ENCODE results near the gene AADACL3. TPM values are rescaled to one million over a fixed set of nuclear protein-coding genes. Genes with fewer than 3 reads are reported as not detected.

The AADACL3 gene
- total and polyA plus RNA-seq, 2 of the 13 experiments (the other 11 are each of a cell fraction or from before 2014, with no cell fraction given), result not detected

DNA sequence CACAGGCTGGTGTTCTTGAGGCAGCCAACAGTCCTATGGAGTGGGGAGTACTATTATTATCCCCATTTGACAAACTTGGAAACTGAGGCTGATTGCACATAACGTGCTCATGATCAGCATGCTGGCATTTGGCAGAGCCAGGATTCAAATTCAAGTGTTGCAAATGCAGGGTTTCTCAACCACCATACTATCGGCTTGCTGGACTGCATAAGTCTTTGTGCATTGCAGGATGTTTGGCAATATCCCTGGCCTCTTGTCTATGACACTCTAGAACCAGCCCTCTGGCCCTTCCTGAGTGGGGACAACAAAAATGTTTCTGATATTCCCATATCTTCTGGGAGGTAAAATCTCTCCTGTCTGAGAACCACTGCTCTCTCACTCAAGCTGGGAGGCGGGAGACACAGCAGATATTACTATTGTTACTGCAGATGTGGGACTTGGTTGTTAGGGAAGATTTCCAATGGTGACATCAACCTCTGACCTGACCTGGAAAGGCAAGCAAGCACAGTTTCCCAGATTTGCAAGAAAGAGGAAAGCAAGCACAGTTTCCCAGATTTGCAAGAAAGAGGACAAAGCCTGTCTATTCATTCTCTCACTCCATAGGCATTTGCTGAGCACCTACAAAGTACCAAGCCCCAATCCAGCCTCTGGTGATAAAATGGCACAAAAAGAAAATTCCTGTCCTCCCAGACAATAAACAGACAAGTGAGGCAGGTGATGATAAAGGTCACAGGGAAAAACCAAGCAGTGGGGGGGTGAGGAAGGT lies 1.0 kb upstream of the AADACL3 start:
- no peak overlapping the region for H3K4me3 ChIP-seq (replicated peaks in 1 of 3; ENCODE audit: insufficient read depth in 1 of 3, low read depth in 2 of 3, low read length in 3 of 3)
- no peaks in the 10 kb centered on the region for H3K36me3 ChIP-seq (replicated peaks in 1 of 2; ENCODE audit: control insufficient read depth in 1 of 2, insufficient read depth in 2 of 2, low read length in 2 of 2)
- H3K79me2 ChIP-seq (ENCODE audit: insufficient read depth, low read length), result no peaks in the 10 kb centered on the region
- intact Hi-C loops (cut with micrococcal nuclease; ENCODE audit: unreplicated experiment), result no loop called here
- ChIA-PET POLR2A (no interaction called here), CTCF (ENCODE audit: low intra/inter-chr PET ratio, low total read pairs) (no interaction called here)
- no peak overlapping the region for H3K9ac ChIP-seq (ENCODE audit: insufficient read depth, low read depth, low read length)
- H3K27ac ChIP-seq (ENCODE audit: extremely low read length, insufficient read depth, low read length), result no peak overlapping the region
- FAIRE-seq, result no peak
- ATAC-seq, result no peak
- 0% methylated on average over 2 of the region's 3 CpGs for WGBS (ENCODE audit: low lambda C conversion rate)
- TF ChIP-seq, protein P1, sequence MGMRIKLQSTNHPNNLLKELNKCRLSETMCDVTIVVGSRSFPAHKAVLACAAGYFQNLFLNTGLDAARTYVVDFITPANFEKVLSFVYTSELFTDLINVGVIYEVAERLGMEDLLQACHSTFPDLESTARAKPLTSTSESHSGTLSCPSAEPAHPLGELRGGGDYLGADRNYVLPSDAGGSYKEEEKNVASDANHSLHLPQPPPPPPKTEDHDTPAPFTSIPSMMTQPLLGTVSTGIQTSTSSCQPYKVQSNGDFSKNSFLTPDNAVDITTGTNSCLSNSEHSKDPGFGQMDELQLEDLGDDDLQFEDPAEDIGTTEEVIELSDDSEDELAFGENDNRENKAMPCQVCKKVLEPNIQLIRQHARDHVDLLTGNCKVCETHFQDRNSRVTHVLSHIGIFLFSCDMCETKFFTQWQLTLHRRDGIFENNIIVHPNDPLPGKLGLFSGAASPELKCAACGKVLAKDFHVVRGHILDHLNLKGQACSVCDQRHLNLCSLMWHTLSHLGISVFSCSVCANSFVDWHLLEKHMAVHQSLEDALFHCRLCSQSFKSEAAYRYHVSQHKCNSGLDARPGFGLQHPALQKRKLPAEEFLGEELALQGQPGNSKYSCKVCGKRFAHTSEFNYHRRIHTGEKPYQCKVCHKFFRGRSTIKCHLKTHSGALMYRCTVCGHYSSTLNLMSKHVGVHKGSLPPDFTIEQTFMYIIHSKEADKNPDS (CRISPR knock-in tag; IDR thresholded peaks at IDR 0.05), result no peak
- TF ChIP-seq BRD4 (CRISPR knock-in tag; IDR thresholded peaks at IDR 0.05), result no peak
- TF ChIP-seq ZNF547 (CRISPR knock-in tag; IDR thresholded peaks at IDR 0.05), result no peak
- no peak for TF ChIP-seq HIVEP1 (CRISPR knock-in tag; IDR thresholded peaks at IDR 0.05)
- TF ChIP-seq PLRG1 (conservative IDR thresholded peaks at IDR 0.05), result no peak
- TF ChIP-seq ZFP41 (CRISPR knock-in tag; IDR thresholded peaks at IDR 0.05; ENCODE audit: borderline replicate concordance), result no peak
- TF ChIP-seq, protein P2, sequence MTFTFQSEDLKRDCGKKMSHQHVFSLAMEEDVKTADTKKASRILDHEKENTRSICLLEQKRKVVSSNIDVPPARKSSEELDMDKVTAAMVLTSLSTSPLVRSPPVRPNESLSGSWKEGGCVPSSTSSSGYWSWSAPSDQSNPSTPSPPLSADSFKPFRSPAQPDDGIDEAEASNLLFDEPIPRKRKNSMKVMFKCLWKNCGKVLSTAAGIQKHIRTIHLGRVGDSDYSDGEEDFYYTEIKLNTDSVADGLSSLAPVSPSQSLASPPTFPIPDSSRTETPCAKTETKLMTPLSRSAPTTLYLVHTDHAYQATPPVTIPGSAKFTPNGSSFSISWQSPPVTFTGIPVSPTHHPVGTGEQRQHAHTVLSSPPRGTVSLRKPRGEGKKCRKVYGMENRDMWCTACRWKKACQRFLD (CRISPR knock-in tag; IDR thresholded peaks at IDR 0.05; ENCODE audit: borderline replicate concordance), result no peak
- TF ChIP-seq MTF2 (CRISPR knock-in tag; IDR thresholded peaks at IDR 0.05; ENCODE audit: borderline replicate concordance), result no peak
- TF ChIP-seq SMARCE1 (IDR thresholded peaks at IDR 0.05; ENCODE audit: borderline replicate concordance), result no peak
- TF ChIP-seq ZNF337 (CRISPR knock-in tag; IDR thresholded peaks at IDR 0.05; ENCODE audit: borderline replicate concordance, low read depth), result no peak
- TF ChIP-seq MXD3 (CRISPR knock-in tag; IDR thresholded peaks at IDR 0.05), result no peak
- TF ChIP-seq SRSF4 (IDR thresholded peaks at IDR 0.05; ENCODE audit: low read depth, low read length, poor library complexity, severe bottlenecking), result no peak
- TF ChIP-seq JUND (CRISPR knock-in tag; IDR thresholded peaks at IDR 0.05), result no peak
- in situ Hi-C loops (cut with HindIII; ENCODE audit: extremely low pct_ligation_motif_present, low pct_unique_long_range_greater_than_20kb), result no loop called here
- peaks cover 1 to 24% of the 10 kb centered on the region in 2 experiments; a peak in 4 of 5 replicates for H3K27me3 ChIP-seq (ENCODE audit: control insufficient read depth in 1 of 2, insufficient read depth in 2 of 2, low read length in 2 of 2)
- H3K4me2 ChIP-seq (ENCODE audit: low read depth, low read length), result no peak overlapping the region
- no TSS peak for BruUV-seq (replicated peaks)
- no peaks in the 10 kb centered on the region for H3K9me3 ChIP-seq (ENCODE audit: low read length)
- H2AFZ ChIP-seq (ENCODE audit: low read length), result no peak overlapping the region
- no peak for DNase-seq (ENCODE audit: low spot score)
- H4K20me1 ChIP-seq (ENCODE audit: insufficient read depth, low read length), result no peaks in the 10 kb centered on the region
- no peaks in the 10 kb centered on the region for H3K4me1 ChIP-seq (ENCODE audit: insufficient read depth, low read length)

All from HepG2 (cell line).